Fibroblast of villous mesenchyme (primary cell): Measurements from ENCODE around the gene EFHC2. TPM values are rescaled to one million over a fixed set of nuclear protein-coding genes. Genes with fewer than 3 reads are reported as not detected.

Experiments used
- DNase-seq: peaks from one replicate; pipeline ENCODE4 v3.0.0-alpha.2; 2010; ENCODE audit warnings: low read depth
- H3K4me3 ChIP-seq: 2 replicates; pipeline ENCODE4 v1.5.1; 2011; ENCODE audit warnings: low read depth, mild to moderate bottlenecking, low read length
- CTCF ChIP-seq: IDR thresholded peaks from 2 replicates; pipeline ENCODE4 v1.5.1; 2012; ENCODE audit warnings: low read depth, mild to moderate bottlenecking, low read length; ENCODE audit not compliant: insufficient read depth
- total RNA-seq: library from RNA; depleted of rRNA; stranded (reverse); fragments of >200 nt; gene quantifications from 2 replicates; pipeline ENCODE4 v1.2.3, GENCODE V29; 2012

Gene EFHC2
- total RNA-seq, 1 donor = under 0.01 TPM

- DNase-seq = no peak
- H3K4me3 ChIP-seq = no peak overlapping the region
- TF ChIP-seq CTCF = no peak
These were observed 103.4 kb downstream of the EFHC2 start for GRCh38 chrX:44240036-44240435.

GRCh38 chrX:44239036-44239435 lies 104.4 kb downstream of the EFHC2 start:
- no peak overlapping the region for H3K4me3 ChIP-seq
- no peak for DNase-seq
- TF ChIP-seq CTCF = no peak

GRCh38 chrX:44235534-44235933 lies 107.9 kb downstream of the EFHC2 start:
- DNase-seq = no peak
- no peak for TF ChIP-seq CTCF
- H3K4me3 ChIP-seq = no peak overlapping the region

GRCh38 chrX:44234541-44234940 lies 108.9 kb downstream of the EFHC2 start:
- no peak overlapping the region for H3K4me3 ChIP-seq
- TF ChIP-seq CTCF = no peak
- no peak for DNase-seq

GRCh38 chrX:44234116-44234515 lies 109.4 kb downstream of the EFHC2 start:
- no peak for DNase-seq
- no peak for TF ChIP-seq CTCF
- H3K4me3 ChIP-seq = no peak overlapping the region

GRCh38 chrX:44232081-44232480 lies 111.4 kb downstream of the EFHC2 start:
- DNase-seq = no peak
- TF ChIP-seq CTCF = no peak
- H3K4me3 ChIP-seq = no peak overlapping the region

- H3K4me3 ChIP-seq = no peak overlapping the region
- no peak for DNase-seq
- TF ChIP-seq CTCF = no peak
These were observed 114.9 kb downstream of the EFHC2 start for GRCh38 chrX:44228621-44229020.
